ENCODE data around the gene TGM5. TPM values are rescaled to one million over a fixed set of nuclear protein-coding genes. Genes with fewer than 3 reads are reported as not detected.

TGM5 gene
- total RNA-seq, 1 donor from 2014 or later: not detected

DNA sequence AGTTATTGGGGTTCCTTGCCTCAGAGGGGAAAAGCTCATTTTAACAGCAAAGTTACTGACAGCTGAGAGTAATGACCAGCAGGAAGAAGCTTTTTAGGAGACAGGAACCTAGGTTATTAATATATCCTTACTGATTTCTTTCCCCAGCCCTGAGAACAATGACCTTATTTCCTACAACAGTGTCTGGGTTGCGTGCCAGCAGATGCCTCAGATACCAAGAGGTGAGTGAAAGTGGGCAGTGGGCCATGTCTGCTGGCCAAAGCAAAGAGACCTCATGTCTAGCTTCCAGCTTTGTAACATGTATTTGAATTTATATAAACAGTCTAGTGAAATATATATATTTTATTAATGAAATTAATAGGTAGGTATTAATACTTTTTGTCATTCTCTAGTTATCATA, 76.5 kb downstream of the TGM5 start:
- DNase-seq: no peak

DNA sequence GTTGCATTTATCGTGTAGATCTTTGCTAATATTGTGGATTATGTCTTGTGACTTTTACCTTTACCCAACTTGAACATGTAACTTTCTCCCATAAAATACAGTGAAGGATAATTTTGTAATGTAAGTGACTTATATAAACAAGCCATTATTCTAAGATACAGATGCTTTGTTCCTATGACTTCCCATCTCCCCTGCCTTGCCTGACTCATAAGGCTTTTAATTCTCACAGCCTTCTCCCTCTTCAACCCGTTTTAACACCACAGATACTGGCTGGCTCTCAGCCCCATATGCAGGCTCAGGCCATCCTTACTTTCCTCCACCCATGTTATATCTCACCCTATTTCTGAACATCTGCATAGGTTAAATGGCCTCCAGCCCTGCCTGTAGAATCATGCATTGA, 77.4 kb downstream of the TGM5 start:
- no peak for DNase-seq

GRCh38 chr15:43187544-43188155, 79.1 kb downstream of the TGM5 start:
- no peak for DNase-seq

- peak; percentile 48 for DNase-seq
These were observed 80.8 kb downstream of the TGM5 start for GRCh38 chr15:43186003-43186353.

- DNase-seq: peak; percentile 87
These were observed 81.3 kb downstream of the TGM5 start, which contains the start of gene CCNDBP1 for GRCh38 chr15:43185157-43186002. Gene CCNDBP1 (plus strand): TSS chr15:43185403. CDS start chr15:43185499, 96 bp downstream.

GRCh38 chr15:43184407-43185124, 82.2 kb downstream of the TGM5 start:
- DNase-seq: no peak

DNA sequence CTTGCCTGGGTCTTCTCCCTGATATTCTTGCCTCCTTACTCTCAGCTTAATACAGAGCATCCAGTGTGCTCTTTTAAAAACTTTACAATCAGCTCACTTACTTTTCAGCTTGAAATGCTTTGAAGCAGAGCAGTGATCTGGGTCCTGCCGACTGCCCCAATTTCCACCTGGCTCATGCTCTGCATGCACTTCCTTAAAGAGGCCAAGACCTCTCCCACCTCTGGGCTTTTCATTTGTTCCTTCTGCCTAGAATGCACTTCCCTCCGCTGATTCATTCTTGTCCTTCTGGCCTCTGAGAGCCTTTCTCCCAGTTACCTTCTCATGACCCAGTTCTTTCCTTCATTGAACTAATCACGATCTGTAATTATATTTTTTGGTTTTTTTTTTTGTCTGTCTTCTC, 83.5 kb downstream of the TGM5 start:
- DNase-seq: no peak

Small RNAs within 50 kb of the gene (small RNA-seq; reads per million reads assigned to genes)
- not detected for gene RF00019

Other genes with a start within 250 kb of the TGM5 start
- gene UBR1, start 160.9 kb downstream of the TGM5 start, total RNA-seq: 68.3 TPM
- gene TMEM62, start 133.3 kb downstream of the TGM5 start, total RNA-seq: 37.6 TPM
- gene CCNDBP1, start 81.5 kb downstream of the TGM5 start, total RNA-seq: 26.5 TPM
- 0.94 TPM for gene EPB42, start 45.9 kb downstream of the TGM5 start, total RNA-seq
- not detected for gene TGM7, start 35.3 kb upstream of the TGM5 start, total RNA-seq
- gene LCMT2, start 63.6 kb upstream of the TGM5 start, total RNA-seq: 18.9 TPM
- 37.1 TPM for gene ZSCAN29, start 104.1 kb upstream of the TGM5 start, total RNA-seq
- gene TUBGCP4, start 104.2 kb upstream of the TGM5 start, total RNA-seq: 21.4 TPM
- 142 TPM for gene TP53BP1, start 226.2 kb upstream of the TGM5 start, total RNA-seq

Data from occipital lobe (tissue), 3 donors.